NCI-H2081 (cell line): ENCODE data around the gene RLN1.
"Not testable (repeated sequence)": the region's sequence is repeated elsewhere in the genome, so short reads cannot be mapped to it uniquely, and the experiment has no call there.

Experiments
- DNase-seq, 2 experiments: peaks; one replicate each; lab custom pipeline; 2025; lab: John Stamatoyannopoulos, UW

Gene RLN1

GRCh38 chr9:5321601-5322000 is 18.1 kb downstream of the RLN1 start:
- DNase-seq, result not testable (repeated sequence)

GRCh38 chr9:5321058-5321457 is 18.6 kb downstream of the RLN1 start:
- DNase-seq, result no peak

- DNase-seq, result not testable (repeated sequence)
These were observed 23.3 kb downstream of the RLN1 start for GRCh38 chr9:5316406-5316805.

- no peak for DNase-seq
These were observed 24.3 kb downstream of the RLN1 start for GRCh38 chr9:5315187-5315923.

- DNase-seq, result no peak
These were observed 28.8 kb downstream of the RLN1 start for GRCh38 chr9:5310851-5311250.

GRCh38 chr9:5305741-5306140 is 33.9 kb downstream of the RLN1 start:
- DNase-seq, result no peak

- peak in 1 of 2 experiments; percentile 5 for DNase-seq
These were observed 35.6 kb downstream of the RLN1 start, which contains the start of gene RLN2 for GRCh38 chr9:5303840-5304795. RLN2 (minus strand) TSS chr9:5304716; CDS start chr9:5304580, 136 bp downstream.

GRCh38 chr9:5301544-5301943 is 38.1 kb downstream of the RLN1 start:
- DNase-seq, result no peak

GRCh38 chr9:5292141-5292540 is 47.5 kb downstream of the RLN1 start:
- DNase-seq, result no peak

GRCh38 chr9:5288591-5288990 is 51.1 kb downstream of the RLN1 start:
- DNase-seq, result no peak

- no peak for DNase-seq
These were observed 53.4 kb downstream of the RLN1 start for GRCh38 chr9:5286262-5286661.
